CD4-positive, alpha-beta T cell (primary cell): ENCODE data around the gene OTOP2. TPM values are rescaled to one million over a fixed set of nuclear protein-coding genes. Genes with fewer than 3 reads are reported as not detected.

Experiments
- ATAC-seq: fragments of 200-7000 bp; cut with Tn5 transposase; one replicate; pipeline ENCODE4 v1.10.0; 2022; ENCODE audit warnings: mild to moderate bottlenecking; ENCODE audit not compliant: poor library complexity
- CTCF ChIA-PET: fragments of 350-600 bp; sonication (Branson Sonifier 250); formaldehyde crosslinking; loops from one replicate; lab custom pipeline; 2021; ENCODE audit warnings: antibody characterized with exemption, inconsistent platforms; lab: Charles Lee
- POLR2A ChIA-PET: fragments of 350-600 bp; sonication (Branson Sonifier 250); formaldehyde crosslinking; loops from one replicate; lab custom pipeline; 2021; ENCODE audit warnings: antibody characterized with exemption, inconsistent platforms; lab: Charles Lee
- DNase-seq, 14 experiments: peaks; one replicate each; pipeline ENCODE4 v3.0.0-alpha.2; 2013 to 2020; ENCODE audit warnings: mixed read lengths in 2 of 14
- H3K27ac ChIP-seq, 2 donors: one replicate each; pipeline versions ENCODE4 v1.5.1 to v1.7.0; 2013; ENCODE audit warnings: low read length in 2 of 2, low read depth in 1 of 2, mild to moderate bottlenecking in 1 of 2
- H3K27me3 ChIP-seq, 2 experiments: 1 replicate in 1 of 2; 2 replicates in 1 of 2; pipeline versions ENCODE4 v1.6.1 to v1.7.0; 2013; ENCODE audit warnings: low read length in 2 of 2, control low read depth in 1 of 2, mild to moderate bottlenecking in 1 of 2, moderate library complexity in 1 of 2; ENCODE audit not compliant: insufficient read depth in 2 of 2, control insufficient read depth in 1 of 2
- H3K36me3 ChIP-seq: one replicate; pipeline ENCODE4 v1.6.1; 2013; ENCODE audit warnings: low read length, control low read depth; ENCODE audit not compliant: insufficient read depth
- H3K4me1 ChIP-seq: one replicate; pipeline ENCODE4 v1.6.1; 2013; ENCODE audit warnings: low read length, control low read depth; ENCODE audit not compliant: insufficient read depth
- H3K4me3 ChIP-seq: one replicate; pipeline ENCODE4 v1.5.1; 2013; ENCODE audit warnings: mild to moderate bottlenecking, low read length, moderate library complexity
- H3K9me3 ChIP-seq, 2 experiments: 1 replicate in 1 of 2; 2 replicates in 1 of 2; pipeline versions ENCODE4 v1.6.1 to v1.7.0; 2013; ENCODE audit warnings: low read length in 2 of 2, mild to moderate bottlenecking in 2 of 2, control low read depth in 1 of 2, moderate library complexity in 1 of 2; ENCODE audit not compliant: control insufficient read depth in 1 of 2, insufficient read depth in 1 of 2
- H3K27ac Mint-ChIP-seq: one replicate; pipeline ENCODE4 v1.8.0; 2020; ENCODE audit warnings: mixed read lengths
- H3K27me3 Mint-ChIP-seq: one replicate; pipeline ENCODE4 v1.8.0; 2021; ENCODE audit warnings: mixed read lengths
- H3K36me3 Mint-ChIP-seq: one replicate; pipeline ENCODE4 v1.8.0; 2021; ENCODE audit warnings: low read depth, mixed read lengths
- H3K4me1 Mint-ChIP-seq: one replicate; pipeline ENCODE4 v1.8.0; 2021; ENCODE audit warnings: low read depth, mixed read lengths
- H3K4me3 Mint-ChIP-seq: one replicate; pipeline ENCODE4 v1.8.0; 2020; ENCODE audit warnings: mild to moderate bottlenecking, mixed read lengths
- H3K9me3 Mint-ChIP-seq: one replicate; pipeline ENCODE4 v1.8.0; 2020; ENCODE audit warnings: mixed read lengths
- intact Hi-C, 2 experiments: fragments of 100-400 bp; cut with DNase I in 1 of 2; cut with micrococcal nuclease in 1 of 2; formaldehyde crosslinking; loops; one replicate each; pipeline versions ENCODE4 v1.15.1 to v1.9.0; 2023 to 2025; cut with DNase I, micrococcal nuclease
- total RNA-seq, 174 experiments: library from RNA in 2 of 174; stranded (reverse) in 2 of 174; gene quantifications; one replicate each; pipeline ENCODE4 v1.2.3 and lab custom pipeline; 2021 to 2026
- TF ChIP-seq, protein P1 (sequence below): fragments of 200-600 bp; IDR thresholded peaks from one replicate; pipeline ENCODE4 v1.8.0; 2022; ENCODE audit warnings: antibody characterized with exemption, mild to moderate bottlenecking

OTOP2 gene
- total RNA-seq, 2 experiments from 2014 or later = not detected

DNA sequence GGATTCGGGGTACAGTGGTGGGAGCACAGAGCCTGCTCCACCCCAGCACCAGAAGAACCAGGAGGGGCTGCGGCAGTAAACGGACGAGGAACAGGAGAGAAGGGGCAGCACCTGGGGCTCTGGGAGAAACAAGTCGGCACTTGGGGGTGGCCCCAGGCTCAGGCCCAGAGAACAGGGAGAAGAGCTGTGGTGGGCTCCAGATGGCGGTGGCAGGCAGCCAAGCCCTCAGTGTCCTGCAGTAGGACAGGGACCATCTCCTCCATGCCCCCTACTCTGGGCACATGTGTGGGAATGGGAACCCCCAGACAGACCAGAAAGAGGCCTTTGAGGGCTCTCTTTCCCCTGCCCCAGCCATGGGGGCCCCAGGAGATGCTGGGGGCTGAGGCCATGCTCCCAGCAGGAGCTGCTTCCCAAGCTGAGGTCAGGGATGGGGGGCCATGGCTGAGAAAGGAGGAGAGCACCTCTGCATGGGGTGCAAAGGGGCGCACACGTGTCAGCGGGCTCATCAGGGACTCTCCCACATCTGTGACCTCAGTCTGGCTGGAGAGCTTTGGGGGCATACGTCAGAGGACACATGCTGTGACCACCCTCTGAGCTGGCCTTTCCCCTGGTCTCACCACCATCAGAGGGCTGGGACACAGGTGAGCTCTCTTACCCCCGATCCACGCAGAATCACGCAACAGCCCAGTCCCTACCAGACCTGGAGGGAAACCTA is 7.8 kb upstream of the OTOP2 start:
- Mint-ChIP-seq H3K9me3 (no peaks in the 10 kb centered on the region), H3K27ac (no peak overlapping the region), H3K36me3 (no peaks in the 10 kb centered on the region), H3K4me1 (no peaks in the 10 kb centered on the region), H3K27me3 (peaks cover 27% of the 10 kb centered on the region), H3K4me3 (no peak overlapping the region)
- no peak overlapping the region for H3K27ac ChIP-seq
- DNase-seq (no peak), ATAC-seq (no peak)
- H3K9me3 ChIP-seq = no peaks in the 10 kb centered on the region
- H3K4me3 ChIP-seq = no peak overlapping the region
- intact Hi-C loops = no loop called here
- no peaks in the 10 kb centered on the region for H3K36me3 ChIP-seq
- peaks cover 7 to 12% of the 10 kb centered on the region in 2 experiments for H3K27me3 ChIP-seq
- CTCF ChIA-PET = no interaction called here
- POLR2A ChIA-PET = no interaction called here
- H3K4me1 ChIP-seq = peaks cover 6% of the 10 kb centered on the region
- TF ChIP-seq, protein P1, sequence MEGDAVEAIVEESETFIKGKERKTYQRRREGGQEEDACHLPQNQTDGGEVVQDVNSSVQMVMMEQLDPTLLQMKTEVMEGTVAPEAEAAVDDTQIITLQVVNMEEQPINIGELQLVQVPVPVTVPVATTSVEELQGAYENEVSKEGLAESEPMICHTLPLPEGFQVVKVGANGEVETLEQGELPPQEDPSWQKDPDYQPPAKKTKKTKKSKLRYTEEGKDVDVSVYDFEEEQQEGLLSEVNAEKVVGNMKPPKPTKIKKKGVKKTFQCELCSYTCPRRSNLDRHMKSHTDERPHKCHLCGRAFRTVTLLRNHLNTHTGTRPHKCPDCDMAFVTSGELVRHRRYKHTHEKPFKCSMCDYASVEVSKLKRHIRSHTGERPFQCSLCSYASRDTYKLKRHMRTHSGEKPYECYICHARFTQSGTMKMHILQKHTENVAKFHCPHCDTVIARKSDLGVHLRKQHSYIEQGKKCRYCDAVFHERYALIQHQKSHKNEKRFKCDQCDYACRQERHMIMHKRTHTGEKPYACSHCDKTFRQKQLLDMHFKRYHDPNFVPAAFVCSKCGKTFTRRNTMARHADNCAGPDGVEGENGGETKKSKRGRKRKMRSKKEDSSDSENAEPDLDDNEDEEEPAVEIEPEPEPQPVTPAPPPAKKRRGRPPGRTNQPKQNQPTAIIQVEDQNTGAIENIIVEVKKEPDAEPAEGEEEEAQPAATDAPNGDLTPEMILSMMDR = no peak

DNA sequence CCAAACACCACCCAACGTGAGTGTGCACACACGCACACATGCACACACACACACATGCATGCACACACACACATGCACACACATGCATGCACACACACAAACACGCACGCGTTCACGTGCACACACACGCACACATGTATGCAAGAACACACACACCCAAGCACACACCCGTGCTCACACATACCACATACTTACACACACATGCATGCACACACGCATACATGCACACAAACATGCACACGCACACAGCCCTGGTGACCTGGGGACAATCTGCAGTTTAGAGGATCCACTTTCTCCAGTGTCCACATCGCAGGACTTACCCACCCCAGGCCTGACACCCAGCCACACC is 7.2 kb upstream of the OTOP2 start:
- Mint-ChIP-seq H3K27ac (no peak overlapping the region), H3K27me3 (peaks cover 33% of the 10 kb centered on the region), H3K4me3 (no peak overlapping the region), H3K36me3 (no peaks in the 10 kb centered on the region), H3K4me1 (no peaks in the 10 kb centered on the region), H3K9me3 (no peaks in the 10 kb centered on the region)
- Histone ChIP-seq H3K9me3 (no peaks in the 10 kb centered on the region), H3K4me1 (peaks cover 6% of the 10 kb centered on the region), H3K36me3 (no peaks in the 10 kb centered on the region), H3K27me3 (peaks cover 12% of the 10 kb centered on the region in 2 experiments), H3K27ac (no peak overlapping the region), H3K4me3 (no peak overlapping the region)
- intact Hi-C loops = no loop called here
- DNase-seq (no peak), ATAC-seq (no peak)
- CTCF ChIA-PET = no interaction called here
- POLR2A ChIA-PET = no interaction called here
- TF ChIP-seq, protein P1 = no peak

DNA sequence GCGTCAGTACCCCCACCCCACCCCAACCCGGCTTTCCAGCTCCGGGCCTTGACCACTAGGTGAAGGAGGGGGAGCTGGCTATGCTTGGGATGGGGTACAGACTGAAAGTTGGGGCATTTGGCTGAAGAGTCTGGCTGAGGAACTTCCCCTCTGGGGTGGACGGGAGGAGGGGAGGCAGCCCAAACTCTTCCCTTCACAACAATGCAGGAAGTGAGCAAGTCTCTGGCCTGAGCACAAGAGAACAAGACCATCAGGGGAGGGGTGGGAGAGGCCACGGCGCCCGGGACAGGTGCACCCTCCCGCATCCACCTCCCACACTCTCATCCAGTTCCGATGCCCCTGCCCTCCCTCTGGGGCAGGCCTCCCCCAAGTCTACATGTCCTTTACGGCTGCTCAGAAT is 6.6 kb upstream of the OTOP2 start:
- ATAC-seq (no peak), DNase-seq (peak in 2 of 14 experiments; percentile 22 to 38)
- Histone ChIP-seq H3K27me3 (peaks cover 15 to 16% of the 10 kb centered on the region in 2 experiments), H3K36me3 (no peaks in the 10 kb centered on the region), H3K4me1 (peaks cover 6% of the 10 kb centered on the region), H3K4me3 (no peak overlapping the region), H3K27ac (no peak overlapping the region), H3K9me3 (peaks cover 0 to 2% of the 10 kb centered on the region in 2 experiments)
- Mint-ChIP-seq H3K9me3 (no peaks in the 10 kb centered on the region), H3K27me3 (peaks cover 39% of the 10 kb centered on the region), H3K4me3 (no peak overlapping the region), H3K4me1 (peaks cover 2% of the 10 kb centered on the region), H3K27ac (no peak overlapping the region), H3K36me3 (no peaks in the 10 kb centered on the region)
- intact Hi-C loops = no loop called here
- CTCF ChIA-PET = no interaction called here
- POLR2A ChIA-PET = no interaction called here
- TF ChIP-seq, protein P1 = no peak
